Suprapubic skin (tissue), 4 donors: Measurements from ENCODE around the gene MTA3. TPM values are rescaled to one million over a fixed set of nuclear protein-coding genes. Genes with fewer than 3 reads are reported as not detected.

Experiments used
- DNase-seq, 2 donors: peaks; one replicate each; pipeline ENCODE4 v3.0.0-alpha.2; 2019; ENCODE audit warnings: low spot score in 2 of 2
- H3K27ac ChIP-seq: fragments of 200-600 bp; sonication (generic); one replicate; pipeline ENCODE4 v1.5.1; 2019
- H3K27me3 ChIP-seq: fragments of 200-600 bp; sonication (generic); one replicate; pipeline ENCODE4 v1.5.1; 2019
- H3K36me3 ChIP-seq: fragments of 200-600 bp; sonication (generic); one replicate; pipeline ENCODE4 v1.5.1; 2019
- H3K4me1 ChIP-seq: fragments of 200-600 bp; sonication (generic); one replicate; pipeline ENCODE4 v1.5.1; 2019
- H3K4me3 ChIP-seq: fragments of 200-600 bp; sonication (generic); one replicate; pipeline ENCODE4 v1.5.1; 2019; ENCODE audit warnings: mild to moderate bottlenecking
- H3K9me3 ChIP-seq: fragments of 200-600 bp; sonication (generic); one replicate; pipeline ENCODE4 v1.5.1; 2019
- EP300 ChIP-seq: sonication (generic); formaldehyde crosslinking; IDR thresholded peaks from one replicate; pipeline ENCODE4 v1.6.1; 2017; ENCODE audit warnings: antibody characterized with exemption
- POLR2A ChIP-seq, 2 donors: fragments of 450-650 bp; IDR thresholded peaks; one replicate each; pipeline ENCODE4 v1.6.1; 2017; ENCODE audit warnings: antibody characterized with exemption in 2 of 2, mild to moderate bottlenecking in 2 of 2, moderate library complexity in 2 of 2
- POLR2AphosphoS5 ChIP-seq, 3 donors: sonication (generic); formaldehyde crosslinking; IDR thresholded peaks; one replicate each; pipeline ENCODE4 v1.6.1; 2017; ENCODE audit warnings: antibody characterized with exemption in 3 of 3
- WGBS: methylation state at CpG from one replicate; pipeline ENCODE4 v1.1.5; 2018; 5-methylcytosine and 5-hydroxymethylcytosine counted together
- total RNA-seq, 4 donors: library from RNA; depleted of rRNA; stranded (reverse); fragments of >200 nt; gene quantifications; one replicate each; pipeline ENCODE4 v1.1.0, GENCODE V29; 2016
- TF ChIP-seq, protein P1 (sequence below), 2 donors: fragments of 200-600 bp in 1 of 2; fragments of 450-650 bp in 1 of 2; sonication (generic) in 1 of 2; IDR thresholded peaks; one replicate each; pipeline ENCODE4 v1.5.1; 2016 to 2019; ENCODE audit warnings: antibody characterized with exemption in 2 of 2, mild to moderate bottlenecking in 1 of 2, moderate library complexity in 1 of 2

The MTA3 gene
- total RNA-seq, 4 donors from 2014 or later: 29.6 to 81.9 (median 30.3) TPM

DNA sequence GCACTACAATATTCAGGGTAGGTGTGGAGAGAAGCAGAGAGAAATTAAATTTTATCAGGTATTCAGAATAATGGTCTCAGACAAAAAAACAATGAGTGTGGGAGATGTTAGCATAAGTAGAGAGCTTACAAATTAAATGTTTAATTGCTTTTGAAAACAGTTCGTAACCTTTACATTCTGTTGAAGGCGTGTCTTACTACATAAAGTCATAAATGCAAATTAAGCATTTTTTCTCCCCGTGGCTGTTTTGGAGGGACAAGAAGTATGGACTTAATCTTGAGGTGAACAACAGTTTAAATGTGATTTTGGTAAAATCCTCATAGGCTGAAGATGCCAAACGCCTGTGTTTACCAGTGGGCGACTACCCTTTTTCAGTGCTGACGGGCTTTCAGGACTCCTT lies 139.7 kb downstream of the MTA3 start:
- DNase-seq: no peak
- Histone ChIP-seq H3K36me3 (peaks cover 46% of the 10 kb centered on the region), H3K9me3 (no peaks in the 10 kb centered on the region)

GRCh38 chr2:42711896-42712295 lies 143.5 kb downstream of the MTA3 start:
- Histone ChIP-seq H3K27ac (no peak overlapping the region), H3K36me3 (peaks cover 24% of the 10 kb centered on the region), H3K4me1 (no peaks in the 10 kb centered on the region), H3K4me3 (no peak overlapping the region), H3K9me3 (no peaks in the 10 kb centered on the region), H3K27me3 (no peaks in the 10 kb centered on the region)
- TF ChIP-seq POLR2A (IDR thresholded peaks at IDR 0.05) (no peak), EP300 (no peak), POLR2AphosphoS5 (IDR thresholded peaks at IDR 0.05) (no peak)
- TF ChIP-seq, protein P1, sequence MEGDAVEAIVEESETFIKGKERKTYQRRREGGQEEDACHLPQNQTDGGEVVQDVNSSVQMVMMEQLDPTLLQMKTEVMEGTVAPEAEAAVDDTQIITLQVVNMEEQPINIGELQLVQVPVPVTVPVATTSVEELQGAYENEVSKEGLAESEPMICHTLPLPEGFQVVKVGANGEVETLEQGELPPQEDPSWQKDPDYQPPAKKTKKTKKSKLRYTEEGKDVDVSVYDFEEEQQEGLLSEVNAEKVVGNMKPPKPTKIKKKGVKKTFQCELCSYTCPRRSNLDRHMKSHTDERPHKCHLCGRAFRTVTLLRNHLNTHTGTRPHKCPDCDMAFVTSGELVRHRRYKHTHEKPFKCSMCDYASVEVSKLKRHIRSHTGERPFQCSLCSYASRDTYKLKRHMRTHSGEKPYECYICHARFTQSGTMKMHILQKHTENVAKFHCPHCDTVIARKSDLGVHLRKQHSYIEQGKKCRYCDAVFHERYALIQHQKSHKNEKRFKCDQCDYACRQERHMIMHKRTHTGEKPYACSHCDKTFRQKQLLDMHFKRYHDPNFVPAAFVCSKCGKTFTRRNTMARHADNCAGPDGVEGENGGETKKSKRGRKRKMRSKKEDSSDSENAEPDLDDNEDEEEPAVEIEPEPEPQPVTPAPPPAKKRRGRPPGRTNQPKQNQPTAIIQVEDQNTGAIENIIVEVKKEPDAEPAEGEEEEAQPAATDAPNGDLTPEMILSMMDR (IDR thresholded peaks at IDR 0.05): no peak
- no peak for DNase-seq
- 97% methylated on average over 1 of the region's 1 CpG for WGBS

More for the DNA sequence above, 139.7 kb downstream of the MTA3 start:
- Histone ChIP-seq H3K4me1 (no peaks in the 10 kb centered on the region), H3K4me3 (no peak overlapping the region), H3K27ac (no peak overlapping the region), H3K27me3 (no peaks in the 10 kb centered on the region)
- 76% methylated on average over 6 of the region's 6 CpGs for WGBS
- TF ChIP-seq, protein P1 (IDR thresholded peaks at IDR 0.05): no peak
- TF ChIP-seq EP300: no peak
- no peak for TF ChIP-seq POLR2A (IDR thresholded peaks at IDR 0.05)
- no peak for TF ChIP-seq POLR2AphosphoS5 (IDR thresholded peaks at IDR 0.05)

DNA sequence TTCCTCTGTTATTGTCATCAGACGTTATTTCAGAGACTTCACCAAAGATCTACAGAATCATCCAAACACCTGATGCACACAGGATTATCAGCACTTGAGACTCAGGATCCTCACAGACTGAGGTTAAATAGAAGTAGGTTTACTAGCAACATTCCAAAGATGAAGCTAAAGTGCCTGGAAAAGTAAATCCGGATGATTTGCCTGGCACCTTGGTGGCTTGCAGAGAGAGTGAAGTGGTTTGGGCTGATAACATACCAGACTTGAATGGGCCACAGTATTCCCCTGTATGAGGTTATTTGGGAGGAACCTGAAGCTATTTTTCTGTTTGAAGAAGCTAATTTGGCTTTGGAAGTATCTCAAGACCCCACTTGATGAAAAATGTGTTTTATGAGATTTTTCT lies 144.5 kb downstream of the MTA3 start:
- Histone ChIP-seq H3K27ac (no peak overlapping the region), H3K4me3 (no peak overlapping the region), H3K9me3 (no peaks in the 10 kb centered on the region), H3K4me1 (no peaks in the 10 kb centered on the region), H3K27me3 (no peaks in the 10 kb centered on the region), H3K36me3 (peaks cover 16% of the 10 kb centered on the region)
- TF ChIP-seq, protein P1 (IDR thresholded peaks at IDR 0.05): no peak
- TF ChIP-seq POLR2A (IDR thresholded peaks at IDR 0.05) (no peak), POLR2AphosphoS5 (IDR thresholded peaks at IDR 0.05) (no peak), EP300 (no peak)
- no peak for DNase-seq
- 87% methylated on average over 2 of the region's 2 CpGs for whole genome bisulfite sequencing

DNA sequence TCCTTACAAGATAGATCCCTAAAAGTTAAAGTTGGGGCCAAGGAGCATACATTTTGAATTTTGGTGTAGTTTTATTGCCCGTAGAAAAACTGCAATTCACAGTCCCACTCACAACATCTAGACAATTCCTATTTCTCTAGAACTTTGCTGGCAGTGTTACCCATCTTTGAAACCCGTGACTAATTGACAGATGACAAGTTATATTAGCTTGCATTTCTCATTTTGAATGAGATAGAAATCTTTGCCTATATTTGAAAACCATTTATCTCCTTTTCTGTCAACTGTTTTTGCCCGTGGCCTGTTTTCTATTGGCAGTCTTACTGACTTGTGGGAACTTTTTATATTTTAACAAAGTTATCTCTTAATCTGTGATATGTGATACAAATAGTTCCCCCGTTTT lies 145.5 kb downstream of the MTA3 start:
- WGBS: 43% methylated on average over 4 of the region's 4 CpGs
- Histone ChIP-seq H3K27ac (no peak overlapping the region), H3K4me1 (no peaks in the 10 kb centered on the region), H3K27me3 (no peaks in the 10 kb centered on the region), H3K4me3 (no peak overlapping the region), H3K9me3 (no peaks in the 10 kb centered on the region), H3K36me3 (peaks cover 10% of the 10 kb centered on the region)
- no peak for DNase-seq
- TF ChIP-seq POLR2AphosphoS5 (IDR thresholded peaks at IDR 0.05) (no peak), POLR2A (IDR thresholded peaks at IDR 0.05) (no peak), EP300 (no peak)
- TF ChIP-seq, protein P1 (IDR thresholded peaks at IDR 0.05): no peak

DNA sequence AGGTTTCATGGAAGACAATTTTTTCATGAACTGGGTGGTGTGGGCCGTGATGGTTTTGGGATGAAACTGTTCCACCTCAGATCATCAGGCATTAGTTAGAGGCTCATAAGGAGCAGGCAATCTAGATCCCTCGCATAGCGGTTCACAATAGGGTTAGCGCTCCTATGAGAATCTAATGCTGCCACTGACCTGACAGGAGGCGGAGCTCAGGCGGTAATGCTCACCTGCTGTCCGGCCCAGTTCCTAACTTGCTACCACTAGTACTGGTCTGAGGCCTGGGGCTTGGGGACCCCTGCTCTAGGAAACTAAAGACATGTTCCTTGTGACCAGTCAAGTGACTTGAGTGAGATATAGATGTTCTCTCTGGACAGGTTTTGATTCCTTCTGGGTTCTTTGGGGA lies 146.3 kb downstream of the MTA3 start:
- TF ChIP-seq, protein P1 (IDR thresholded peaks at IDR 0.05): no peak
- no peak for TF ChIP-seq EP300
- no peak for TF ChIP-seq POLR2AphosphoS5 (IDR thresholded peaks at IDR 0.05)
- no peak for TF ChIP-seq POLR2A (IDR thresholded peaks at IDR 0.05)
- H3K4me3 ChIP-seq: no peak overlapping the region
- 96% methylated on average over 7 of the region's 7 CpGs for WGBS

More for the DNA sequence above, 146.3 kb downstream of the MTA3 start:
- no peak for DNase-seq
- H3K9me3 ChIP-seq: no peaks in the 10 kb centered on the region
- no peaks in the 10 kb centered on the region for H3K4me1 ChIP-seq
- H3K36me3 ChIP-seq: peaks cover 3% of the 10 kb centered on the region
- H3K27ac ChIP-seq: no peak overlapping the region
- no peaks in the 10 kb centered on the region for H3K27me3 ChIP-seq
